Lung microvascular endothelial cell (primary cell): ENCODE results near the gene NLRC5. TPM values are rescaled to one million over a fixed set of nuclear protein-coding genes. Genes with fewer than 3 reads are reported as not detected.
"Not testable (repeated sequence)": the region's sequence is repeated elsewhere in the genome, so short reads cannot be mapped to it uniquely, and the experiment has no call there.

Experiments
- DNase-seq, 2 donors: peaks; one replicate each; pipeline versions ENCODE4 v3.0.0 to v3.0.0-alpha.2; 2010; ENCODE audit warnings: low read depth in 2 of 2
- total RNA-seq: library from RNA; depleted of rRNA; stranded (reverse); fragments of >200 nt; gene quantifications from 2 replicates; pipeline ENCODE4 v1.2.1, GENCODE V29; 2014

NLRC5 gene
- total RNA-seq, 1 donor from 2014 or later: 7.3 TPM

GRCh38 chr16:56960681-56961281 is 28.6 kb upstream of the NLRC5 start:
- DNase-seq: peak in 1 of 2 donors; percentile 37

- peak; percentile 51 to 59 for DNase-seq
Measured at GRCh38 chr16:56961386-56961785, 28.0 kb upstream of the NLRC5 start.

- DNase-seq: peak; percentile 56 to 80
Measured at GRCh38 chr16:56961851-56962281, 27.5 kb upstream of the NLRC5 start, which contains the start of gene CETP. Gene CETP, plus strand, starts transcription at chr16:56961950. Its CDS starts 30 bp downstream, at chr16:56961980.

- peak; percentile 87 to 88 for DNase-seq
Measured at GRCh38 chr16:56964243-56965148, 24.9 kb upstream of the NLRC5 start.

- DNase-seq: peak; percentile 19 to 33
Measured at GRCh38 chr16:56965149-56966092, 23.9 kb upstream of the NLRC5 start.

GRCh38 chr16:56966093-56966475 is 23.3 kb upstream of the NLRC5 start:
- peak; percentile 36 to 37 for DNase-seq

GRCh38 chr16:56967733-56968132 is 21.6 kb upstream of the NLRC5 start:
- DNase-seq: no peak

GRCh38 chr16:56969769-56970168 is 19.6 kb upstream of the NLRC5 start:
- no peak for DNase-seq

- DNase-seq: no peak
Measured at GRCh38 chr16:56970934-56971767, 18.2 kb upstream of the NLRC5 start.

- no peak for DNase-seq
Measured at GRCh38 chr16:56971768-56972043, 17.7 kb upstream of the NLRC5 start.

- DNase-seq: no peak
Measured at GRCh38 chr16:56972403-56973293, 16.7 kb upstream of the NLRC5 start.

- DNase-seq: no peak
Measured at GRCh38 chr16:56973294-56973689, 16.1 kb upstream of the NLRC5 start.

- DNase-seq: not testable (repeated sequence)
Measured at GRCh38 chr16:56973899-56974298, 15.5 kb upstream of the NLRC5 start.

GRCh38 chr16:56974549-56975300 is 14.6 kb upstream of the NLRC5 start:
- DNase-seq: no peak

- DNase-seq: no peak
Measured at GRCh38 chr16:56975714-56976113, 13.6 kb upstream of the NLRC5 start.

GRCh38 chr16:56977216-56977615 is 12.1 kb upstream of the NLRC5 start:
- no peak for DNase-seq

GRCh38 chr16:56977823-56978430 is 11.4 kb upstream of the NLRC5 start:
- no peak for DNase-seq

GRCh38 chr16:56980201-56980535 is 9.2 kb upstream of the NLRC5 start:
- DNase-seq: no peak
